CD14-positive monocyte (primary cell): ENCODE data around the gene ITPR1. TPM values are rescaled to one million over a fixed set of nuclear protein-coding genes. Genes with fewer than 3 reads are reported as not detected.

Source experiments
- DNase-seq, 3 donors: peaks; one replicate each; pipeline ENCODE4 v3.0.0-alpha.2; 2011 to 2022
- H2AFZ ChIP-seq: 2 replicates; pipeline ENCODE4 v1.6.0; 2012; ENCODE audit warnings: mild to moderate bottlenecking, low read depth, low read length, inconsistent platforms; ENCODE audit not compliant: insufficient read depth, poor library complexity, severe bottlenecking
- H3K27ac ChIP-seq, 2 donors: 1 replicate in 1 of 2; 2 replicates in 1 of 2; pipeline ENCODE4 v1.5.1; 2012 to 2013; ENCODE audit warnings: low read length in 2 of 2, control low read depth in 1 of 2, inconsistent platforms in 1 of 2, low read depth in 1 of 2, mild to moderate bottlenecking in 1 of 2
- H3K27me3 ChIP-seq, 2 donors: one replicate each; pipeline versions ENCODE4 v1.6.0 to v1.6.1; 2011 to 2013; ENCODE audit warnings: low read length in 2 of 2; ENCODE audit not compliant: control insufficient read depth in 2 of 2, insufficient read depth in 2 of 2
- H3K36me3 ChIP-seq, 2 donors: replicated peaks in 1 of 2; 1 replicate in 1 of 2; 2 replicates in 1 of 2; pipeline versions ENCODE4 v1.5.1 to v1.6.1; 2012 to 2013; ENCODE audit warnings: low read length in 2 of 2, control low read depth in 1 of 2, inconsistent platforms in 1 of 2, mild to moderate bottlenecking in 1 of 2; ENCODE audit not compliant: insufficient read depth in 2 of 2, control insufficient read depth in 1 of 2
- H3K4me1 ChIP-seq, 2 donors: 1 replicate in 1 of 2; 2 replicates in 1 of 2; pipeline versions ENCODE4 v1.5.1 to v1.6.1; 2012 to 2013; ENCODE audit warnings: low read length in 2 of 2, control low read depth in 1 of 2, inconsistent platforms in 1 of 2, mild to moderate bottlenecking in 1 of 2, moderate library complexity in 1 of 2; ENCODE audit not compliant: insufficient read depth in 2 of 2, control insufficient read depth in 1 of 2
- H3K4me2 ChIP-seq: replicated peaks from 2 replicates; pipeline ENCODE3; 2012; ENCODE audit warnings: low read length, moderate library complexity, mild to moderate bottlenecking; ENCODE audit not compliant: poor library complexity, severe bottlenecking; ENCODE audit errors: extremely low read depth
- H3K4me3 ChIP-seq, 3 experiments: fragments of 200-600 bp in 1 of 3; sonication (generic) in 1 of 3; replicated peaks in 1 of 3; 1 replicate in 2 of 3; 2 replicates in 1 of 3; pipeline ENCODE4 v1.5.1; 2011 to 2013; ENCODE audit warnings: low read length in 3 of 3, mild to moderate bottlenecking in 3 of 3, control low read depth in 2 of 3, low read depth in 2 of 3, inconsistent platforms in 1 of 3, moderate library complexity in 1 of 3
- H3K79me2 ChIP-seq: 2 replicates; pipeline ENCODE4 v1.6.0; 2012; ENCODE audit warnings: mild to moderate bottlenecking, control low read depth, inconsistent platforms, low read length, moderate library complexity; ENCODE audit not compliant: insufficient read depth
- H3K9ac ChIP-seq: 2 replicates; pipeline ENCODE4 v1.6.0; 2017; ENCODE audit warnings: low read length, mild to moderate bottlenecking; ENCODE audit not compliant: insufficient read depth, poor library complexity, severe bottlenecking
- H3K9me3 ChIP-seq, 2 donors: replicated peaks in 1 of 2; 1 replicate in 1 of 2; 2 replicates in 1 of 2; pipeline versions ENCODE4 v1.5.1 to v1.6.1; 2012 to 2013; ENCODE audit warnings: low read length in 2 of 2, control low read depth in 1 of 2; ENCODE audit not compliant: control insufficient read depth in 1 of 2, insufficient read depth in 1 of 2
- H4K20me1 ChIP-seq: 2 replicates; pipeline ENCODE4 v1.6.0; 2012; ENCODE audit warnings: mild to moderate bottlenecking, low read length, control low read depth, moderate library complexity; ENCODE audit not compliant: insufficient read depth
- H3K27ac Mint-ChIP-seq, 7 donors: one replicate each; pipeline ENCODE4 v1.8.0; 2020; ENCODE audit warnings: mild to moderate bottlenecking in 7 of 7, mixed read lengths in 7 of 7, moderate library complexity in 6 of 7, inconsistent platforms in 2 of 7
- H3K27me3 Mint-ChIP-seq, 3 donors: one replicate each; pipeline ENCODE4 v1.8.0; 2021 to 2022; ENCODE audit warnings: low read depth in 3 of 3, mild to moderate bottlenecking in 3 of 3, mixed read lengths in 3 of 3, moderate library complexity in 3 of 3, inconsistent platforms in 1 of 3
- H3K36me3 Mint-ChIP-seq, 2 donors: one replicate each; pipeline ENCODE4 v1.8.0; 2020; ENCODE audit warnings: mixed read lengths in 2 of 2, inconsistent platforms in 1 of 2, mild to moderate bottlenecking in 1 of 2
- H3K4me1 Mint-ChIP-seq: one replicate; pipeline ENCODE4 v1.8.0; 2020; ENCODE audit warnings: mild to moderate bottlenecking, mixed read lengths
- H3K4me3 Mint-ChIP-seq, 2 donors: one replicate each; pipeline ENCODE4 v1.8.0; 2020; ENCODE audit warnings: mild to moderate bottlenecking in 2 of 2, mixed read lengths in 2 of 2, moderate library complexity in 1 of 2
- H3K9me3 Mint-ChIP-seq, 7 donors: one replicate each; pipeline ENCODE4 v1.8.0; 2020 to 2022; ENCODE audit warnings: mixed read lengths in 7 of 7, mild to moderate bottlenecking in 6 of 7, moderate library complexity in 6 of 7, inconsistent platforms in 2 of 7
- WGBS: methylation state at CpG from one replicate; pipeline ENCODE4 v1.1.5; 2013; ENCODE audit warnings: missing lambda C conversion rate; ENCODE audit not compliant: insufficient coverage; 5-methylcytosine and 5-hydroxymethylcytosine counted together
- intact Hi-C, 2 donors: fragments of 100-400 bp; cut with micrococcal nuclease; formaldehyde crosslinking; loops; one replicate each; pipeline versions ENCODE4 v1.15.0 to v1.15.1; 2023
- polyA plus RNA-seq, 3 donors: library from polyadenylated mRNA; depleted of rRNA in 1 of 3; unstranded in 2 of 3; stranded (reverse) in 1 of 3; fragments of 300-500 nt in 2 of 3; fragments of >200 nt in 1 of 3; fragmentation: Illumina TruSeq in 2 of 3; gene quantifications; 1 replicate in 2 of 3; 2 replicates in 1 of 3; pipeline ENCODE4 v1.2.3, GENCODE V29; 2012 to 2021
- TF ChIP-seq, protein P1 (sequence below): fragments of 200-600 bp; IDR thresholded peaks from one replicate; pipeline ENCODE4 v1.8.0; 2022; ENCODE audit warnings: antibody characterized with exemption, mild to moderate bottlenecking

ITPR1 gene
- polyA plus RNA-seq, 3 donors = 3.2 to 21.1 (median 7.1) TPM

DNA sequence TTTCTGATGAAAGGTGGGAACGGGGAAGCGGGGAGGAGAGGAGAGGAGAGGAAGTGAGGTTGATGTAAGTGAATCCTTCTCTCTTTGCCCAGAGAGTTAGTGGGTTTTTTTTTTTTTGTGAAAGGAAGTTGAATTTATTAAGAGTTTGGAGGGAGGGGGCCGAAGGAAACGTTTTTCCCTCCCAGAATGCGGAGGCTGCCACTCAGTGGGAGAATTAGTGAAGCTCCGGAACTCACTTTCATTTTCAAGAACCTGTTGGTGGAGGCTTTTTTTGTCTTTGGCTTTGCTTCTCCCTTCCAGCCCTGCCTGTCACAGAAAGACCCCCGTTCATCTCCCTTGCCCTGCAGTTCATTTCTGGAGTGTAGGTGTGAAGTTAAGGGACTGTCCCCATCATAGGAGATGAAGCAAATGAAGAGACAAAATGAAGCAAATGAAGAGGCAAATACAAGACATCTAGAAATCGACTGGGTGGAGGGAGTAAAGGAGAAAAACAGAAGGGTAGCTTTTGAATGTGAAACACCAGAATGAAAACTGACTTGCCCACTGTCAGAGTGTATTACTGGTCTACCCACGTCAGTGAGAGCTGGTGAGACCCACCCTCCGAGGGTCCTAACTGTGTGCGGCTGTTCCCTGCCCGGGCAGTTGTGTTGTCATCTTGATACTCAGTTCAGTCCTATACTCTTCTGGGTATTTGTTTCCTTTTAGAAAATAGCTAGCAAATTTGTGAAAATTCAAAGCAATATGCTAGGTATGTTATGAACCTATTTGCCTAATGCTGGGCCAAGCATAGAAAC lies 91.5 kb downstream of the ITPR1 start:
- H3K27me3 ChIP-seq = no peaks in the 10 kb centered on the region
- peak overlapping the region; percentile 78 for H3K4me2 ChIP-seq
- peak; percentile 16 to 19 (median 18) for DNase-seq
- H3K27ac ChIP-seq = peak overlapping the region; percentile 1 to 72
- Mint-ChIP-seq H3K36me3 (peaks cover 3% of the 10 kb centered on the region in 2 donors), H3K4me3 (peak overlapping the region; percentile 80 to 99), H3K27ac (peak overlapping the region; percentile 77 to 94 (median 89)), H3K9me3 (no peaks in the 10 kb centered on the region), H3K4me1 (peaks cover 80% of the 10 kb centered on the region), H3K27me3 (no peaks in the 10 kb centered on the region)
- 11% methylated on average over 5 of the region's 12 CpGs for WGBS
- H3K79me2 ChIP-seq = peaks cover 36% of the 10 kb centered on the region
- TF ChIP-seq, protein P1, sequence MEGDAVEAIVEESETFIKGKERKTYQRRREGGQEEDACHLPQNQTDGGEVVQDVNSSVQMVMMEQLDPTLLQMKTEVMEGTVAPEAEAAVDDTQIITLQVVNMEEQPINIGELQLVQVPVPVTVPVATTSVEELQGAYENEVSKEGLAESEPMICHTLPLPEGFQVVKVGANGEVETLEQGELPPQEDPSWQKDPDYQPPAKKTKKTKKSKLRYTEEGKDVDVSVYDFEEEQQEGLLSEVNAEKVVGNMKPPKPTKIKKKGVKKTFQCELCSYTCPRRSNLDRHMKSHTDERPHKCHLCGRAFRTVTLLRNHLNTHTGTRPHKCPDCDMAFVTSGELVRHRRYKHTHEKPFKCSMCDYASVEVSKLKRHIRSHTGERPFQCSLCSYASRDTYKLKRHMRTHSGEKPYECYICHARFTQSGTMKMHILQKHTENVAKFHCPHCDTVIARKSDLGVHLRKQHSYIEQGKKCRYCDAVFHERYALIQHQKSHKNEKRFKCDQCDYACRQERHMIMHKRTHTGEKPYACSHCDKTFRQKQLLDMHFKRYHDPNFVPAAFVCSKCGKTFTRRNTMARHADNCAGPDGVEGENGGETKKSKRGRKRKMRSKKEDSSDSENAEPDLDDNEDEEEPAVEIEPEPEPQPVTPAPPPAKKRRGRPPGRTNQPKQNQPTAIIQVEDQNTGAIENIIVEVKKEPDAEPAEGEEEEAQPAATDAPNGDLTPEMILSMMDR = no peak
- no peaks in the 10 kb centered on the region for H3K36me3 ChIP-seq
- H3K4me3 ChIP-seq = peak overlapping the region; percentile 6 to 79 (median 66)
- H3K4me1 ChIP-seq = peaks cover 42 to 58% of the 10 kb centered on the region in 2 donors
- no peaks in the 10 kb centered on the region for H3K9me3 ChIP-seq
- intact Hi-C loops = loop anchor here in 1 of 2 donors (5.0 kb wide), 1 partner anchor 67 kb away; no protein-coding TSS in a partner anchor
- H4K20me1 ChIP-seq = peaks cover 35% of the 10 kb centered on the region
- H3K9ac ChIP-seq = peak overlapping the region; percentile 58
- H2AFZ ChIP-seq = peak overlapping the region; percentile 60

DNA sequence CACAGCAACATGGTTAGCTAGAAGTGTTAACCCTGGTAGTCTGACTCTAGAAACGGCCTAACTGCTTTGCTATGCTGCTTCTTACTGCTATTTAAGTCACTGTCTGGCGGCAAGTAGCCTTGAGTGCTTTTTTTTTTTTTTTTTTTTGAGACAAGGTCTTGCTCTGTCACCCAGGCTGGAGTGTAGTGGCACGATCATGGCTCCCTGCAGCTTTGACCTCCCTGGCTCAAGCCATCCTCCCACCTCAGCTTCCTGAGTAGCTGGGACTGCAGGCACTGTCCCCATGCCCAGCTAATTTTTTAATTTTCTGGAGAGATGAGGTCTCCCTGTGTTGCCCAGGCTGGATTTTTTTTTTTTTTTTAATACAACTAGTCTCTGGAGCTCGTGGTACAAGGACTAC lies 93.2 kb downstream of the ITPR1 start:
- WGBS = 80% methylated on average over 1 of the region's 4 CpGs
- Mint-ChIP-seq H3K36me3 (peaks cover 3 to 10% of the 10 kb centered on the region in 2 donors), H3K27ac (peak overlapping the region in 1 of 7 donors; percentile 10), H3K4me1 (peaks cover 81% of the 10 kb centered on the region), H3K27me3 (no peaks in the 10 kb centered on the region), H3K9me3 (peaks cover 0 to 6% (median 2%) of the 10 kb centered on the region in 7 donors), H3K4me3 (no peak overlapping the region)
- peaks cover 43 to 65% of the 10 kb centered on the region in 2 donors for H3K4me1 ChIP-seq
- no peaks in the 10 kb centered on the region for H3K36me3 ChIP-seq
- no peak overlapping the region for H3K4me2 ChIP-seq
- H3K79me2 ChIP-seq = peaks cover 36% of the 10 kb centered on the region
- no peaks in the 10 kb centered on the region for H3K27me3 ChIP-seq
- H3K9me3 ChIP-seq = no peaks in the 10 kb centered on the region
- no peak for DNase-seq
- no peak overlapping the region for H3K9ac ChIP-seq
- no peak overlapping the region for H3K27ac ChIP-seq
- TF ChIP-seq, protein P1 = no peak
- H4K20me1 ChIP-seq = peaks cover 38% of the 10 kb centered on the region
- no peak overlapping the region for H3K4me3 ChIP-seq
- intact Hi-C loops = no loop called here
- H2AFZ ChIP-seq = no peak overlapping the region
